CMK (cell line): ENCODE data around the gene CHRM2.

Source experiments
- DNase-seq: peaks from one replicate; pipeline ENCODE4 v3.0.0-alpha.2; 2010; ENCODE audit warnings: low read depth

Gene CHRM2

GRCh38 chr7:136894789-136895188, 26.3 kb downstream of the CHRM2 start:
- no peak for DNase-seq

DNA sequence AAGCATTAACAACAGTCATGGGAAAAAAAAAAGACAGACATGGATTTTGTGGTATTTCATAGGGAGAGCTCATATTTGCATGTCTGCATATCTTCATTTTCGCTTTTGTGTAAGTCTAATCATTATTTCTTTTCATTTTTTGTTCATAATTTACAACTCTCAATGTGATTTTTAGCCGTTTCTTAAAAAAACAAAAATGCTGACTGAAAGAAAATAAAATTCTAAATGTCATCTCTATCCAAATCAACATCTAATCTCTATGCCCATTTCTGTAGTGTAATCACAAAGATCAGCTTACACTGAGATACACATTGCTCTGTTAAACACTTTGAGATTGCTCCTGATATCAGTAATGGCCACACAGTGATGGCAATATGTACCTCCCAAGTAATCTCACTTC, 29.2 kb downstream of the CHRM2 start:
- no peak for DNase-seq

DNA sequence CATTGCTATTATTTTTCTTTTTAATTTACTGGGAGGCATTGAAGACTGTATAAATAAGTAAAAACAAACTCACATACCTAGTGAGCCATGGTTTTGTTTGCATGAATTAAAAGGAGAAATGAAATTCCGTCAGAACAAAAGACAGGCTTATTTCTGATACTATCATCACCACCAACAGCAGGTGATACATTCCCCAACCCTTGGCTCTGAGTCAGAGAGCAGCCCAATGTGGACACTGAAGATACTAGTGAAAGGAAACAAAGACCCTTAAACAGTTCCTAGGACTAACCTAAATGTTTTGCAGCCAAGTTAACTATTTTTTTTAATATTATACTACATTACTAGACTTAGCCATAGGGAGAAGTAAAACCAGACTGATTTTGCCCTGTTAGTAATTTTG, 31.6 kb downstream of the CHRM2 start:
- no peak for DNase-seq

GRCh38 chr7:136910771-136911170, 42.3 kb downstream of the CHRM2 start:
- DNase-seq, result no peak

DNA sequence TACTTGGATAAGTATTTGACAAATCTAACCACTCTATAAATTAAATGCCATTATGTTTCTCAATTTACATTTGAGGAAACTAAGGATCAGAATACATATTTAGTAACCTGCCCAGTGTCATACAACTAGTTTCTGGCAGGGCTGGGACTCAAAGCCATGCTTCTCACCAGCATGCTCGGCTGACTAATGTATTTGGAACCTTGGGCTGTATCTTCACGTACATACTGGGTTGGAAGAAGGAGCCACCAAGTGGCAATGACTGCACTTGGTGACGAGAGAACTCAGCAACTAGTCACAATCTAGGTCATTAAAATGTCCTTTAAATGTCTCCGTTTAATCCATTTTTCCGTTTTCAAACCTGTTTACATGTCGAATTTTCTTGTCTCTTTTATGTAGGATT, 42.9 kb downstream of the CHRM2 start:
- no peak for DNase-seq

GRCh38 chr7:136912339-136912738, 43.9 kb downstream of the CHRM2 start:
- DNase-seq, result no peak

GRCh38 chr7:136914016-136914415, 45.6 kb downstream of the CHRM2 start:
- DNase-seq, result no peak

DNA sequence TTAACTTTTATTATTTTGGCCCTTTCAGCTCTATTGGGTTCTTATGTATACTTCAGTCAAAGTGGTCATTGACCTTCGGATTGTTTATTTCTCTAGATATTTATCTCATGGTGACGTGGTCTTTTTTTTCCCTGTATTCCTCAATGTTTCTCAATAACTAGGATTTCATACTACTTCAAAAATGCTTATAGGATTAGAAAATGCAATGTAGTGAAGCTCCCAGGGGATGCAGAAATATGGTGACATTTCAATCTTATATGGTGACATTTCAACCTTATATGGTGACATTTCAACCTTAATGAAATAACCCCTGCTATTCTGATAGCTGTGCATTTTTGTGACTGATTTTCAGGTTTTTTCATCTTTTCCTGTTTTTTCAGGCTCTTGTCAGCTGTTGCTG, 51.4 kb downstream of the CHRM2 start:
- DNase-seq, result no peak

DNA sequence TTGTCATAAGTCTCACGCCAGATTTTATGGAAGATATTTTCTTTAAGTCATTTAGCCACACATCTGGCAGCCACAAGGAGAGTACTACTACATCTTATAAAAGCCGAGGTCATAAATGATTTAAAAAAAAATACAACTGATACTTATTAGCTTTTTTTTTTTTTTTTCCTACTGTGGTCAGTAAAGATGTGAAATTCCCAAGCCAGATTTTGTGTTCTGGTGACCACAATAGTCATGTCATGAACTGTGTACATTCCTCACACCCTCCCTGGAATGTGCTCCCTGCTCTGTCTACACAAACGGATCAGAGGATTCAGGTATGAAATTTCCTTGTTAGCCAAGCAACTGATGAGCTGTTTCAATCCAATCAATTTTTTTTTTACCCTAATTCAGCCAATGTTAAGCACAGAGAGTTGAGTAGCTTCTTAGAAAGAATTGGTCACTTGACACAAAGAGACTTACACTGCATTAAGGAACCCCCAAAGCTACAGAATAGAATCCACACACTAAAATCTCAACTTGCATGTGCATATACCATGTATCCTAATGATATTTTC, 54.7 kb downstream of the CHRM2 start:
- no peak for DNase-seq

GRCh38 chr7:136925044-136925443, 56.6 kb downstream of the CHRM2 start:
- peak; percentile 31 for DNase-seq

- peak; percentile 8 for DNase-seq
These were observed 57.1 kb downstream of the CHRM2 start for GRCh38 chr7:136925556-136925955.

DNA sequence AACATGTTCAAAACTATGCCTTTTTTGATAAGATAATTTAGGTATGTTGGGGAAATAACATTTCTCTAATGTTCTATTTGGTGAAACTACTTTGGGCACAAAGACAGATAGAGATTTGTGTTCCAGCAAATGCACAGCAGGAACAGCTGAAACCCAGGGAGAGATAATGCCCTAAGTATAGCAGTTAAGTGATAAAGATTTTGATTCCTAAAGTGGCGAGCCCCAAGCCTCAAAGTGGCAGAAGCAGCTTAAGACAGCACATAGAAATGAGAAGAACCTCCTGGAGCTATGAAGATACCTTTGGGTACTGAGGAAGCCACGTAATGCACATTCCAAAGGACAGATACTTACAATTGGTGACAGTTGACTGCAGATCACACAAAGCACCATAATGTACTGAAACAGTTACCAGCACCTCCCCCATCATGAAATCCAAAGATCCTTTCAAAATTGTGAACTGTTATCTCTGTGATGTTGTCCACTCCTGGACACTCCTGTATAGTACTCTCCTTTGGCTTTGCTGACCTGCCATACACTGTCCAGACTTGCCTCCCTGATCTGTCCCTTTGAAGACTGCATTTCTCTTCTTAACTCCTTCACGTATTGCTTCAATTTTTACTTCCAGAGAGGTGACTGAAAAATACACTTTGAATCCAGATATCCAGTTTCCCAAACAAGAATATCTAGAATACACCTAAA, 62.9 kb downstream of the CHRM2 start:
- DNase-seq, result no peak

DNA sequence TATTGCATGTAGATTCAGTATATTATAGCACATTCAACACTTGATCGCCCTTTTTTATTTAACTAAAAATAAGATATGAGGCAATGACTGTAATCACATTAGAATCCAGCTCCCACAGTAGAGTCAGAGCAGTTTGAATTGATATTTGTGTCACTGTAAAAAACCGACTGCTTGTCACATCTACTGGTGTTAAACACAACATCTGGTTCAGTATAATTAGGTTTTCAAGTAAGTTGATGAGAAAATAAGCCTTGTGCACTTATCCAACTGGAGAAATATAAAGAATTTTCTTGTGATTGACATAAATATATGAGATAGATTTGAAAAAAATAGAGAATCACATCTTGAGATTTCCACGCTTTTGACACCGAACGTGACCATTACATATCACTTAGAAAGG, 69.0 kb downstream of the CHRM2 start:
- DNase-seq, result no peak

DNA sequence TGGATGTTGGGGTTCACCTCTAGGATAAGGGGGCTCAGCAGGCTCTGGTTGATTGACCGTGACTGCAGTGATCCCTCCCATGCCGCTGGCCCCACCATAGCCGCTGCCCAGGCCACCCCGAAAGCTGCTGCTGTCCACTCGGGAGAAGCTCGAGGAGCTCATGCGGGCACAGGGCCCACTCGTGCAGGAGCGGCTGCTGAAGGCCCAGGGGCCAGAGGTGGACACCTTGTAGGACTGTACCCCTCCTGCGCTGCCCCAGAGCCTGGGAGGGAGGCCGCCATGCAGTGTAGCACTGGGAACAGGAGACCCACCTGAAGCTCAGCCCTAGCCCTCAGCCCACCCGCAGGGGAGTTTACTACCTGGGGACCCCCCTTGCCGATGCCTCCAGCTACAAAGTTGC, 70.0 kb downstream of the CHRM2 start:
- DNase-seq, result no peak

DNA sequence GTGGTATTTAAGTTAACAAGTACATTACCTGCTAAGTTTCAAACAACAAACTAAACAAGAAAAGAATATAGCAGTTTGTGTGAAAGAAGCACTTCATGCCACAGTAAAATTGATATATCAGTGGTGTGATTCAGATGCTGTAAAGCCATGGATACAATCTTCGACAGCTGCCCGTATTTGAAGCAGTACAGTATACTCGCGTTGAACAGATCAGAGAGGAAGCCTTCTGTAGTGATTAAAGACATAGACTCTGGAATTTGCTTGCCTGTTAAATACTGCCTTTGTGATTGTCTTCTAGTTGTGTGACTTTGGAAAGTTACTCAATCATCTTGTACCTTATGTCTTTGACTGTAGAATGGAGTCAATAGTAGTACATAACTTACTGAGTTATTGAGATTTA, 71.7 kb downstream of the CHRM2 start:
- no peak for DNase-seq

DNA sequence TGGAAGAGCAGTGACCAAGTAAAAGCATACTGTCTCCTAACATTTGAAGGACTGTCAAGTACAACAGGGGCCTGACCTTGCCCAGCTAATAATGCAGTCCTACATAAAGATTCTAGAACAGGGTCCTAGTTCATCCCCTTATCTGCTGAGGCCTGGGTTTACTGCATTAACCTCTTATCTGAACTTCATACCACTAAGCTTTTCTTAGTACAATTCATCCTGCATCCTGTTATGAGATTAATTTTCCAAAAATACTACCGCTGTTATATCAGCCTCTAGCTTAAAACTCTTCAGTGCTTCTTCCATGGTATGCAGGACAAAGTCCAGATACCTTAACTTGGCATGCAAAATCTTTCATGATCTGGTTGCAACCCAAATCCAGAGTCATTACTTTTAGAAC, 72.5 kb downstream of the CHRM2 start:
- no peak for DNase-seq

DNA sequence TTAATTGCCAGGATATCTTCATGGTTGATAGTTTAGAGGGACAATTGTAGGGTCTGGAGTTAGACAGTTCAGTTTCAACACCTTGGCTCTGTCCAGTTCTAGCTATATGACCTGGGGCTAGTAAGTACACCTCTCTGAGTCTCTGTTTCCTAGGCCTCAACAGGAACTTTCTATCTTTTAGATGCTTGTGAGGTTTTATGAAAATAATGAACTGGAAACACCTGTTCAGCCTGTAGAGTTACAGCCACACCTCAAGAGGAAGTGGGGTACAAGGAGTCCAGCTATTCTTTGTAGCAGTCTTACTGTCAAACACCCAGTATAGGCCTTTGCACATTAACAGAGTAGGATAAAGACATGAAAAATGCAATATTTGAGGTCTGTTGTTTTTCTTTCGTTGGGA, 73.4 kb downstream of the CHRM2 start:
- no peak for DNase-seq

- DNase-seq, result no peak
These were observed 73.9 kb downstream of the CHRM2 start for GRCh38 chr7:136942401-136942800.

GRCh38 chr7:136942994-136943393, 74.5 kb downstream of the CHRM2 start:
- DNase-seq, result no peak

DNA sequence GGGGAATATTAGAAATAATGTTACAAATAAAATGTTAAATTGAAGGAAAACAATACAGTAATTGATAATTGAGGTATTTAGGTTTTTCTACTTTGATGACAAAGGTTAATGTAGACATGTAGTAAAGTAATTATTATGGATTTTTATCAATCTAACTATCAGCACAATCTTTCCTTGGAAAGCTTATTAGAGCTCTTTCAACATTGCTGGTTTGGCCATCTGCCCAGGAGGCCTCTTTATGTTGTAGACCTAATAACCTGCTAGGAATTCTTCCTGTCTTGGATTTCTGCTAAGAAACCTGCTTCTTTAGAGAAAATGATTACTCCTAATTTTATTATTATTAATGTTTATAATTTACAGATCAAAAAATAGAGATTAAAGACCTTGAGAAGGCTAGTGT, 78.9 kb downstream of the CHRM2 start:
- DNase-seq, result no peak

DNA sequence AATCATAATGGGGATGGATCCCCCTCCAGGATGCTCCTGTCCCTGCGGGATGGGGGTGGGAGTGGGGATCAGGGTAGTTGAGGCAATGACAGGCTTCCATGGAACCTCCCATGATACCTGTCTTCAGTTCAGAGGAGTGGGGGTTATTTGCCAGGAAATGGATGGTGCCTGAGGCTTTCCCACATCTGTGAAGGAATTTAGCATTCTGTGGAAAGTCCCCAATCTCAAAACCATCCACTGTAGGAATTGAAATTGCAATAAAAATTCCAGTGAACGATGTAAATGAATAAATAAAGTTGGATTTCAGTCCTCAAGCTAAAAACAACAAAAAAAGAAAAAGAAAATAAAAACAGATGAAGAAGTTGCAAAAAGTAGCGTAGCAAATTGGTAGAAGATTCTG, 81.9 kb downstream of the CHRM2 start:
- DNase-seq, result no peak

DNA sequence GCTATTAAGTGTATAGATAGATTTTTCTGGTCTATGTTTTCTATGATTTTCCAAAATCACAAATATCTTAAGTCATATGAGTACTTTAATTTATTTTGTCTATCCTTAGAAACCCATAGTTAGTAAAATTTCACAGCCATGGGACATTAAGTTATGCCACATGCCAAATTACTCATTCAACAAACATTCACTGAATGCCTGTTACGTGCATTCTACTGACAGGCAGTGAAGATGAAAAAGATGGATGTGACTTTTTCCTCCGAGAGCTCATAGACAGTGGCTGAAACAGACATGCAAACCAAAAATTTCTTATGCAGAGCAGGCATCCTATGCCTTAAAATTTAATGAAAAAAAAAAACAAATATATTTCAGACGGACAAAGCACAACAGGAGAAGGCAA, 84.9 kb downstream of the CHRM2 start:
- no peak for DNase-seq

- no peak for DNase-seq
These were observed 87.8 kb downstream of the CHRM2 start for GRCh38 chr7:136956232-136956631.

DNA sequence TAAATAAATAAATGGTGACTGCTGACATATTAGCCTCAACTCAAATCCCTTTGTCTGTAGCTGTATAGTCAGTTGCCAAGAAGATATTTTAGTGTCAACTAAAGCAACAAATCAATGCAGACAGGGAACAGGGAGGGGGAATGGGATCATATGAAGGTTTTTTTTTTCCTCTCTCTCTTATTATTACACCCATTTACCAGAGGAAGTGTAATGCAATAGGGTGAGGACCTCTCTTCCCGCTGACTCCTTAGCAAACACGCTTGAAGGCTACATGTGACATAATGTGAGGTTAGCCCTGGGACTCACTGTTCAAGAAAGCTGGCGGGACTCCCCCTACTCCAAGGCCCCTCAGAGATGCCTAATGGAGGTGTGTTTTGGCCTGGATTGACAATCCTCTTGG, 88.2 kb downstream of the CHRM2 start:
- DNase-seq, result no peak
